ENCODE data around the gene WDR11. TPM values are rescaled to one million over a fixed set of nuclear protein-coding genes. Genes with fewer than 3 reads are reported as not detected.
"Not testable (repeated sequence)": the region's sequence is repeated elsewhere in the genome, so short reads cannot be mapped to it uniquely, and the experiment has no call there.

The WDR11 gene
- polyA plus RNA-seq, 2 donors, result 17.4 to 22.3 TPM

- H3K9me3 ChIP-seq (ENCODE audit: control insufficient read depth in 2 of 2, insufficient read depth in 1 of 2, low read depth in 1 of 2, low read length in 1 of 2), result no peaks in the 10 kb centered on the region
- no peak overlapping the region for H3K27ac ChIP-seq (ENCODE audit: low read depth in 2 of 2, low read length in 1 of 2)
- H3K36me3 ChIP-seq (ENCODE audit: control insufficient read depth in 2 of 2, insufficient read depth in 2 of 2, low read length in 1 of 2), result no peaks in the 10 kb centered on the region
- WGBS, 2 donors, result 46 to 62% methylated on average over 9 of the region's 9 CpGs
- H3K4me3 ChIP-seq (ENCODE audit: low read depth in 1 of 2, low read length in 2 of 2), result no peak overlapping the region
- no peaks in the 10 kb centered on the region for H3K4me1 ChIP-seq (ENCODE audit: control insufficient read depth in 2 of 2, insufficient read depth in 2 of 2, low read length in 1 of 2)
- no peaks in the 10 kb centered on the region for H3K27me3 ChIP-seq (ENCODE audit: control insufficient read depth in 1 of 2, insufficient read depth in 2 of 2, low read length in 2 of 2)
Measured at GRCh38 chr10:120917521-120918250, 66.5 kb downstream of the WDR11 start.

- not testable (repeated sequence) for H3K27me3 ChIP-seq (ENCODE audit: control insufficient read depth in 1 of 2, insufficient read depth in 2 of 2, low read length in 2 of 2); H3K9me3 ChIP-seq (ENCODE audit: control insufficient read depth in 2 of 2, insufficient read depth in 1 of 2, low read depth in 1 of 2, low read length in 1 of 2); H3K27ac ChIP-seq (ENCODE audit: low read depth in 2 of 2, low read length in 1 of 2); H3K36me3 ChIP-seq (ENCODE audit: control insufficient read depth in 2 of 2, insufficient read depth in 2 of 2, low read length in 1 of 2); H3K4me1 ChIP-seq (ENCODE audit: control insufficient read depth in 2 of 2, insufficient read depth in 2 of 2, low read length in 1 of 2); H3K4me3 ChIP-seq (ENCODE audit: low read depth in 1 of 2, low read length in 2 of 2)
- 95% methylated on average over 18 to 29 of the region's 29 CpGs for WGBS, 2 donors
Measured at GRCh38 chr10:120923886-120924285, 72.7 kb downstream of the WDR11 start.

- 82 to 86% methylated on average over 6 of the region's 6 CpGs for WGBS, 2 donors
- no peak overlapping the region for H3K4me3 ChIP-seq (ENCODE audit: low read depth in 1 of 2, low read length in 2 of 2)
- H3K27me3 ChIP-seq (ENCODE audit: control insufficient read depth in 1 of 2, insufficient read depth in 2 of 2, low read length in 2 of 2), result no peaks in the 10 kb centered on the region
- no peak overlapping the region for H3K27ac ChIP-seq (ENCODE audit: low read depth in 2 of 2, low read length in 1 of 2)
- H3K4me1 ChIP-seq (ENCODE audit: control insufficient read depth in 2 of 2, insufficient read depth in 2 of 2, low read length in 1 of 2), result no peaks in the 10 kb centered on the region
- no peaks in the 10 kb centered on the region for H3K9me3 ChIP-seq (ENCODE audit: control insufficient read depth in 2 of 2, insufficient read depth in 1 of 2, low read depth in 1 of 2, low read length in 1 of 2)
- H3K36me3 ChIP-seq (ENCODE audit: control insufficient read depth in 2 of 2, insufficient read depth in 2 of 2, low read length in 1 of 2), result no peaks in the 10 kb centered on the region
Measured at GRCh38 chr10:120926611-120927010, 75.4 kb downstream of the WDR11 start.

GRCh38 chr10:120927352-120927751 lies 76.2 kb downstream of the WDR11 start:
- H3K9me3 ChIP-seq (ENCODE audit: control insufficient read depth in 2 of 2, insufficient read depth in 1 of 2, low read depth in 1 of 2, low read length in 1 of 2), result no peaks in the 10 kb centered on the region
- H3K4me3 ChIP-seq (ENCODE audit: low read depth in 1 of 2, low read length in 2 of 2), result no peak overlapping the region
- WGBS, 2 donors, result 82 to 90% methylated on average over 4 of the region's 4 CpGs
- no peaks in the 10 kb centered on the region for H3K27me3 ChIP-seq (ENCODE audit: control insufficient read depth in 1 of 2, insufficient read depth in 2 of 2, low read length in 2 of 2)
- no peak overlapping the region for H3K27ac ChIP-seq (ENCODE audit: low read depth in 2 of 2, low read length in 1 of 2)
- no peaks in the 10 kb centered on the region for H3K36me3 ChIP-seq (ENCODE audit: control insufficient read depth in 2 of 2, insufficient read depth in 2 of 2, low read length in 1 of 2)
- no peaks in the 10 kb centered on the region for H3K4me1 ChIP-seq (ENCODE audit: control insufficient read depth in 2 of 2, insufficient read depth in 2 of 2, low read length in 1 of 2)

- Histone ChIP-seq H3K36me3 (ENCODE audit: control insufficient read depth in 2 of 2, insufficient read depth in 2 of 2, low read length in 1 of 2) (no peaks in the 10 kb centered on the region), H3K9me3 (ENCODE audit: control insufficient read depth in 2 of 2, insufficient read depth in 1 of 2, low read depth in 1 of 2, low read length in 1 of 2) (no peaks in the 10 kb centered on the region), H3K27me3 (ENCODE audit: control insufficient read depth in 1 of 2, insufficient read depth in 2 of 2, low read length in 2 of 2) (no peaks in the 10 kb centered on the region), H3K4me1 (ENCODE audit: control insufficient read depth in 2 of 2, insufficient read depth in 2 of 2, low read length in 1 of 2) (no peaks in the 10 kb centered on the region), H3K4me3 (ENCODE audit: low read depth in 1 of 2, low read length in 2 of 2) (no peak overlapping the region), H3K27ac (ENCODE audit: low read depth in 2 of 2, low read length in 1 of 2) (no peak overlapping the region)
- WGBS, 2 donors, result 72% methylated on average over 7 of the region's 7 CpGs
Measured at GRCh38 chr10:120929166-120929565, 78.0 kb downstream of the WDR11 start.

- H3K4me3 ChIP-seq (ENCODE audit: low read depth in 1 of 2, low read length in 2 of 2), result no peak overlapping the region
- H3K4me1 ChIP-seq (ENCODE audit: control insufficient read depth in 2 of 2, insufficient read depth in 2 of 2, low read length in 1 of 2), result no peaks in the 10 kb centered on the region
- H3K27me3 ChIP-seq (ENCODE audit: control insufficient read depth in 1 of 2, insufficient read depth in 2 of 2, low read length in 2 of 2), result no peaks in the 10 kb centered on the region
- H3K9me3 ChIP-seq (ENCODE audit: control insufficient read depth in 2 of 2, insufficient read depth in 1 of 2, low read depth in 1 of 2, low read length in 1 of 2), result no peaks in the 10 kb centered on the region
- H3K36me3 ChIP-seq (ENCODE audit: control insufficient read depth in 2 of 2, insufficient read depth in 2 of 2, low read length in 1 of 2), result no peaks in the 10 kb centered on the region
- WGBS, 2 donors, result 46 to 60% methylated on average over 3 of the region's 3 CpGs
- H3K27ac ChIP-seq (ENCODE audit: low read depth in 2 of 2, low read length in 1 of 2), result no peak overlapping the region
Measured at GRCh38 chr10:120931423-120931822, 80.3 kb downstream of the WDR11 start.

- Histone ChIP-seq H3K27ac (ENCODE audit: low read depth in 2 of 2, low read length in 1 of 2) (no peak overlapping the region), H3K36me3 (ENCODE audit: control insufficient read depth in 2 of 2, insufficient read depth in 2 of 2, low read length in 1 of 2) (no peaks in the 10 kb centered on the region), H3K4me3 (ENCODE audit: low read depth in 1 of 2, low read length in 2 of 2) (no peak overlapping the region), H3K27me3 (ENCODE audit: control insufficient read depth in 1 of 2, insufficient read depth in 2 of 2, low read length in 2 of 2) (no peaks in the 10 kb centered on the region), H3K4me1 (ENCODE audit: control insufficient read depth in 2 of 2, insufficient read depth in 2 of 2, low read length in 1 of 2) (no peaks in the 10 kb centered on the region), H3K9me3 (ENCODE audit: control insufficient read depth in 2 of 2, insufficient read depth in 1 of 2, low read depth in 1 of 2, low read length in 1 of 2) (no peaks in the 10 kb centered on the region)
- 58 to 71% methylated on average over 4 of the region's 4 CpGs for WGBS, 2 donors
Measured at GRCh38 chr10:120931999-120932398, 80.8 kb downstream of the WDR11 start.

- Histone ChIP-seq H3K27me3 (ENCODE audit: control insufficient read depth in 1 of 2, insufficient read depth in 2 of 2, low read length in 2 of 2) (no peaks in the 10 kb centered on the region), H3K4me3 (ENCODE audit: low read depth in 1 of 2, low read length in 2 of 2) (no peak overlapping the region), H3K36me3 (ENCODE audit: control insufficient read depth in 2 of 2, insufficient read depth in 2 of 2, low read length in 1 of 2) (no peaks in the 10 kb centered on the region), H3K9me3 (ENCODE audit: control insufficient read depth in 2 of 2, insufficient read depth in 1 of 2, low read depth in 1 of 2, low read length in 1 of 2) (no peaks in the 10 kb centered on the region), H3K4me1 (ENCODE audit: control insufficient read depth in 2 of 2, insufficient read depth in 2 of 2, low read length in 1 of 2) (no peaks in the 10 kb centered on the region), H3K27ac (ENCODE audit: low read depth in 2 of 2, low read length in 1 of 2) (no peak overlapping the region)
- WGBS, 2 donors, result 91 to 94% methylated on average over 5 of the region's 5 CpGs
Measured at GRCh38 chr10:120938822-120939221, 87.7 kb downstream of the WDR11 start.

- Histone ChIP-seq H3K9me3 (ENCODE audit: control insufficient read depth in 2 of 2, insufficient read depth in 1 of 2, low read depth in 1 of 2, low read length in 1 of 2) (no peaks in the 10 kb centered on the region), H3K27me3 (ENCODE audit: control insufficient read depth in 1 of 2, insufficient read depth in 2 of 2, low read length in 2 of 2) (no peaks in the 10 kb centered on the region), H3K36me3 (ENCODE audit: control insufficient read depth in 2 of 2, insufficient read depth in 2 of 2, low read length in 1 of 2) (no peaks in the 10 kb centered on the region), H3K4me1 (ENCODE audit: control insufficient read depth in 2 of 2, insufficient read depth in 2 of 2, low read length in 1 of 2) (no peaks in the 10 kb centered on the region), H3K27ac (ENCODE audit: low read depth in 2 of 2, low read length in 1 of 2) (no peak overlapping the region), H3K4me3 (ENCODE audit: low read depth in 1 of 2, low read length in 2 of 2) (no peak overlapping the region)
- 64 to 71% methylated on average over 13 of the region's 13 CpGs for WGBS, 2 donors
Measured at GRCh38 chr10:120940299-120940900, 89.2 kb downstream of the WDR11 start.

GRCh38 chr10:120941501-120941900 lies 90.3 kb downstream of the WDR11 start:
- no peaks in the 10 kb centered on the region for H3K9me3 ChIP-seq (ENCODE audit: control insufficient read depth in 2 of 2, insufficient read depth in 1 of 2, low read depth in 1 of 2, low read length in 1 of 2)
- 62 to 65% methylated on average over 5 of the region's 5 CpGs for WGBS, 2 donors

More at GRCh38 chr10:120941501-120941900, 90.3 kb downstream of the WDR11 start:
- Histone ChIP-seq H3K27ac (ENCODE audit: low read depth in 2 of 2, low read length in 1 of 2) (no peak overlapping the region), H3K4me3 (ENCODE audit: low read depth in 1 of 2, low read length in 2 of 2) (no peak overlapping the region), H3K36me3 (ENCODE audit: control insufficient read depth in 2 of 2, insufficient read depth in 2 of 2, low read length in 1 of 2) (no peaks in the 10 kb centered on the region), H3K27me3 (ENCODE audit: control insufficient read depth in 1 of 2, insufficient read depth in 2 of 2, low read length in 2 of 2) (no peaks in the 10 kb centered on the region), H3K4me1 (ENCODE audit: control insufficient read depth in 2 of 2, insufficient read depth in 2 of 2, low read length in 1 of 2) (no peaks in the 10 kb centered on the region)
